ENCODE data around the gene FRMPD3.

Gene FRMPD3

GRCh38 chrX:107485013-107485412 lies 35.6 kb downstream of the FRMPD3 start:
- no peak for DNase-seq (ENCODE audit: low spot score)
- TF ChIP-seq CTCF (IDR thresholded peaks at IDR 0.05; ENCODE audit: extremely low read depth, insufficient read depth, missing control alignments): no peak
- in situ Hi-C loops (cut with MboI; ENCODE audit: low pct_unique_long_range_greater_than_20kb, low sequenced_read_pairs, unreplicated experiment): no loop called here

GRCh38 chrX:107493141-107493540 lies 43.7 kb downstream of the FRMPD3 start:
- DNase-seq (ENCODE audit: low spot score): no peak
- no peak for TF ChIP-seq CTCF (IDR thresholded peaks at IDR 0.05; ENCODE audit: extremely low read depth, insufficient read depth, missing control alignments)
- in situ Hi-C loops (cut with MboI; ENCODE audit: low pct_unique_long_range_greater_than_20kb, low sequenced_read_pairs, unreplicated experiment): no loop called here

- DNase-seq (ENCODE audit: low spot score): no peak
- no peak for TF ChIP-seq CTCF (IDR thresholded peaks at IDR 0.05; ENCODE audit: extremely low read depth, insufficient read depth, missing control alignments)
- in situ Hi-C loops (cut with MboI; ENCODE audit: low pct_unique_long_range_greater_than_20kb, low sequenced_read_pairs, unreplicated experiment): no loop called here
These were observed 47.3 kb downstream of the FRMPD3 start for GRCh38 chrX:107496786-107497185.
